Naive B cell (primary cell): ENCODE data around the gene SECTM1. TPM values are rescaled to one million over a fixed set of nuclear protein-coding genes. Genes with fewer than 3 reads are reported as not detected.
"Not testable (repeated sequence)": the region's sequence is repeated elsewhere in the genome, so short reads cannot be mapped to it uniquely, and the experiment has no call there.

Source experiments
- ATAC-seq, 2 donors: fragments of 150-1000 bp; cut with Tn5 transposase; 2 replicates each; pipeline ENCODE4 v1.10.0; 2021; ENCODE audit warnings: low read depth in 2 of 2, mild to moderate bottlenecking in 2 of 2, moderate library complexity in 2 of 2
- DNase-seq: peaks from one replicate; pipeline ENCODE4 v3.0.0; 2022
- H3K27ac Mint-ChIP-seq, 6 donors: one replicate each; pipeline ENCODE4 v1.8.0; 2020 to 2022; ENCODE audit warnings: mild to moderate bottlenecking in 6 of 6, mixed read lengths in 6 of 6, moderate library complexity in 5 of 6, inconsistent platforms in 2 of 6
- H3K27me3 Mint-ChIP-seq, 3 donors: one replicate each; pipeline ENCODE4 v1.8.0; 2021 to 2022; ENCODE audit warnings: mixed read lengths in 3 of 3, mild to moderate bottlenecking in 1 of 3
- H3K36me3 Mint-ChIP-seq, 2 donors: one replicate each; pipeline ENCODE4 v1.8.0; 2020 to 2022; ENCODE audit warnings: mixed read lengths in 2 of 2, inconsistent platforms in 1 of 2, mild to moderate bottlenecking in 1 of 2
- H3K4me1 Mint-ChIP-seq, 3 donors: one replicate each; pipeline ENCODE4 v1.8.0; 2020 to 2022; ENCODE audit warnings: mixed read lengths in 3 of 3, inconsistent platforms in 1 of 3, mild to moderate bottlenecking in 1 of 3, moderate library complexity in 1 of 3
- H3K4me3 Mint-ChIP-seq, 8 donors: one replicate each; pipeline ENCODE4 v1.8.0; 2020 to 2022; ENCODE audit warnings: mild to moderate bottlenecking in 8 of 8, mixed read lengths in 8 of 8, moderate library complexity in 8 of 8, inconsistent platforms in 2 of 8
- H3K9me3 Mint-ChIP-seq, 7 donors: one replicate each; pipeline ENCODE4 v1.8.0; 2020 to 2022; ENCODE audit warnings: mixed read lengths in 7 of 7, mild to moderate bottlenecking in 5 of 7, inconsistent platforms in 2 of 7, moderate library complexity in 1 of 7
- polyA plus RNA-seq, 6 donors: library from polyadenylated mRNA; unstranded; fragments of 300-500 nt; fragmentation: Illumina TruSeq; gene quantifications; one replicate each; pipeline ENCODE4 v1.2.3, GENCODE V29; 2021; ENCODE audit warnings: low read depth in 6 of 6

SECTM1 gene
- polyA plus RNA-seq, 6 donors from 2014 or later, result 0.19 to 2.2 TPM; not detected in 4

DNA sequence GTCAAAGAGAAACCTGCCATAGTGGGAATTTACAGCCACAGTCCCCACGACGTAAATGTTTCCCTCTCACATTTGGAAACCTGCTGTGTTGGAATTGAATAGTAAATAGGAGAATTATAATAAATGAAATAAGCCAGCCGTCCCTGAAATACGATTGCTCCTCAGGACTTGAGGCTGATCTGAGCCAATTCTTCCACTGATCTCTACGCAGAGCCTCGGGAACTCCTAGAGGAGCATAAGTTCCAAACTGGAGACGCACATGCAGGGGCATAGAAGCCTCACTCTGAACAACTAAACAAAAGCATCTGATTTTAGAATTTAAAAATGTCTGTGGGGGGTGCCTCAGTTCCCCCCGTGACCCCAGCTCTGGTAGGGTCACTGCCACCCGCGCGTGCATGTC lies 15.3 kb upstream of the SECTM1 start:
- Mint-ChIP-seq H3K4me3 (no peak overlapping the region), H3K36me3 (no peaks in the 10 kb centered on the region), H3K27ac (peak overlapping the region in 1 of 6 donors; percentile 15), H3K27me3 (peaks cover 16 to 40% (median 24%) of the 10 kb centered on the region in 3 donors), H3K9me3 (no peaks in the 10 kb centered on the region), H3K4me1 (peaks cover 0 to 6% (median 6%) of the 10 kb centered on the region in 3 donors)
- DNase-seq (no peak), ATAC-seq (no peak)

GRCh38 chr17:82348434-82348833 lies 14.9 kb upstream of the SECTM1 start:
- no peaks in the 10 kb centered on the region for H3K9me3 Mint-ChIP-seq
- no peaks in the 10 kb centered on the region for H3K36me3 Mint-ChIP-seq
- no peak for DNase-seq
- H3K27ac Mint-ChIP-seq, result no peak overlapping the region
- H3K4me1 Mint-ChIP-seq, result peaks cover 0 to 6% (median 6%) of the 10 kb centered on the region in 3 donors
- H3K4me3 Mint-ChIP-seq, result no peak overlapping the region
- peaks cover 16 to 40% (median 24%) of the 10 kb centered on the region in 3 donors for H3K27me3 Mint-ChIP-seq
- no peak for ATAC-seq

DNA sequence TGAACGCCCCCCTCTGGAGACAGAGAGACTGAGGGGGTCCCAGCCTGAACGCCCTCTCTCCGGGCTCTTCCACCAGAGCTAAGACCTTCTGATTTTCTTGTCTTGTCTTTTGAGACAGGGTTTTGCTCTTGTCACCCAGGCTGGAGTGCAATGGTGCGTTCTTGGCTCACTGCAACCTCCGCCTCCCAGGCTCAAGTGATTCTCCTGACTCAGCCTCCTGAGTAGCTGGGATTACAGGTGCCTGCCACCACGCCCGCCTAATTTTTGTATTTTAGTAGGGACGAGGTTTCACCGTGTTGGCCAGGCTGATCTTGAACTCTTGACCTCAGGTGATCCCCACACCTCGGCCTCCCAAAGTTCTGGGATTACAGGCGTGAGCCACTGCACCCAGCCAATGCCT lies 14.4 kb upstream of the SECTM1 start:
- not testable (repeated sequence) for H3K36me3 Mint-ChIP-seq, H3K27ac Mint-ChIP-seq, H3K4me1 Mint-ChIP-seq, DNase-seq, ATAC-seq, H3K4me3 Mint-ChIP-seq, H3K9me3 Mint-ChIP-seq
- H3K27me3 Mint-ChIP-seq, result peaks cover 16 to 40% (median 24%) of the 10 kb centered on the region in 3 donors

GRCh38 chr17:82346342-82347300 lies 13.1 kb upstream of the SECTM1 start:
- DNase-seq, result no peak
- no peak for ATAC-seq
- Mint-ChIP-seq H3K27ac (peak overlapping the region in 1 of 6 donors; percentile 28), H3K4me1 (peaks cover 0 to 6% (median 1%) of the 10 kb centered on the region in 3 donors), H3K27me3 (peaks cover 13 to 34% (median 24%) of the 10 kb centered on the region in 3 donors), H3K9me3 (no peaks in the 10 kb centered on the region), H3K4me3 (no peak overlapping the region), H3K36me3 (no peaks in the 10 kb centered on the region)

GRCh38 chr17:82345151-82345976 lies 11.8 kb upstream of the SECTM1 start:
- ATAC-seq, result no peak
- H3K9me3 Mint-ChIP-seq, result no peaks in the 10 kb centered on the region
- H3K36me3 Mint-ChIP-seq, result no peaks in the 10 kb centered on the region
- DNase-seq, result no peak
- H3K4me1 Mint-ChIP-seq, result peaks cover 0 to 6% (median 2%) of the 10 kb centered on the region in 3 donors
- H3K27ac Mint-ChIP-seq, result no peak overlapping the region
- H3K27me3 Mint-ChIP-seq, result peaks cover 12 to 27% (median 24%) of the 10 kb centered on the region in 3 donors
- no peak overlapping the region for H3K4me3 Mint-ChIP-seq

DNA sequence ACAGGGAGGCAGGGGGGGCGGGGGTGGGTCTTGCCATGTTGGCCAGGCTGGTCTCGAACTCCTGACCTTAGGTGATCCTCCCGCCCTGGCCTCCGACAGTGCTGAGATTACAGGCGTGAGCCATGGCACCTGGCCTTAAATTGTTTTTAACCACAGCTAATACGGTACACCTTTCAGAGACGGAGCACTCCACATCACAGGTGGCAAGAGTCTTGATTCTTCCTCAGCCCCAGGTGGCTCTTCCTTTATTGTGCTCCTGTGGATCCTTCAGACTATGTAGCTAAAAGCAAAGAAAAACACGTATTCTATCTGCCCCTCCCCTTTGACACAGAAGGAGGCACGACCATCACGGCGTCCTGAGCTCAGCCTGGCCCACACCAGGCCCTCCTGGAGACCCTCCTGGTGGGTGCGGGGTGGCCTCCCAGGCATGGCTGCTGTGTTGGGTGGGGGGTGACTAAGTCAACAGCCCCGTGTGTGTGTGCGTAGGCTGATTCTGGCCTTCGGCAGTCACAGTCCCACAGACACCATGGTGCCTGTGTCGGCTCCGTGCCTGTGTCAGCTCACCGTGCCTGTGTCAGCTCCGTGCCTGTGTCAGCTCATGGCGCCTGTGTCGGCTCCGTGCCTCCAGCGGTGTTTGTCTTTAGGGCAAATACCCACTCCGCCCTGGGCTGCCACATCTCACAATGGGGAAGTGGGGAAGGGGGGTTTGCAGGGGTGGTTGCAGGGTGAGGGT lies 10.8 kb upstream of the SECTM1 start:
- ATAC-seq (no peak), DNase-seq (no peak)
- Mint-ChIP-seq H3K36me3 (no peaks in the 10 kb centered on the region), H3K9me3 (no peaks in the 10 kb centered on the region), H3K27me3 (peaks cover 12 to 23% (median 20%) of the 10 kb centered on the region in 3 donors), H3K4me1 (peaks cover 0 to 6% (median 2%) of the 10 kb centered on the region in 3 donors), H3K27ac (peak overlapping the region in 1 of 6 donors; percentile 21), H3K4me3 (no peak overlapping the region)

DNA sequence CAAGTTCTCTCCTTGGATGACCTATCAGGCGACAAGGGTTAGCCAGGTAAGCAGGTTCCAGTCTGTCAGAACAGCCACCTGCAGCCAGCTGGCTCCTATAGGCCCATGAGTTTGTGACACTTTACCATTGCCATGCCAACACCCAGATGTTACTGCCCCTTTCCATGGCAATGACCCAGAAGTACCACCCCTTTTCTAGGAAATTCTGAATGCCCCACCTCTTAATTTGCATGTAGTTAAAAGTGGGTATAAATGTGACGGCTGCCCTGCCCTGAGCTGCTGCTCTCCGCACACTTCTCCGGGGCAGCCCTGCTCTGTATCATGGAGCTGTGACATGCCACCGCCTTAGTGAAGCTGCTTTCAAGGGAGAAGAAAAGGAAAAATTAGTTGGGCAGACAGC lies 10.0 kb upstream of the SECTM1 start:
- DNase-seq (no peak), ATAC-seq (no peak)
- Mint-ChIP-seq H3K4me1 (peaks cover 0 to 6% (median 2%) of the 10 kb centered on the region in 3 donors), H3K36me3 (no peaks in the 10 kb centered on the region), H3K4me3 (no peak overlapping the region), H3K9me3 (no peaks in the 10 kb centered on the region), H3K27me3 (peaks cover 12 to 15% (median 14%) of the 10 kb centered on the region in 3 donors), H3K27ac (no peak overlapping the region)

GRCh38 chr17:82342361-82343079 lies 9.0 kb upstream of the SECTM1 start:
- Mint-ChIP-seq H3K36me3 (no peaks in the 10 kb centered on the region), H3K27ac (no peak overlapping the region), H3K4me1 (peaks cover 0 to 6% (median 2%) of the 10 kb centered on the region in 3 donors), H3K27me3 (peaks cover 8 to 13% (median 12%) of the 10 kb centered on the region in 3 donors), H3K4me3 (no peak overlapping the region), H3K9me3 (no peaks in the 10 kb centered on the region)
- no peak for DNase-seq
- ATAC-seq, result no peak

DNA sequence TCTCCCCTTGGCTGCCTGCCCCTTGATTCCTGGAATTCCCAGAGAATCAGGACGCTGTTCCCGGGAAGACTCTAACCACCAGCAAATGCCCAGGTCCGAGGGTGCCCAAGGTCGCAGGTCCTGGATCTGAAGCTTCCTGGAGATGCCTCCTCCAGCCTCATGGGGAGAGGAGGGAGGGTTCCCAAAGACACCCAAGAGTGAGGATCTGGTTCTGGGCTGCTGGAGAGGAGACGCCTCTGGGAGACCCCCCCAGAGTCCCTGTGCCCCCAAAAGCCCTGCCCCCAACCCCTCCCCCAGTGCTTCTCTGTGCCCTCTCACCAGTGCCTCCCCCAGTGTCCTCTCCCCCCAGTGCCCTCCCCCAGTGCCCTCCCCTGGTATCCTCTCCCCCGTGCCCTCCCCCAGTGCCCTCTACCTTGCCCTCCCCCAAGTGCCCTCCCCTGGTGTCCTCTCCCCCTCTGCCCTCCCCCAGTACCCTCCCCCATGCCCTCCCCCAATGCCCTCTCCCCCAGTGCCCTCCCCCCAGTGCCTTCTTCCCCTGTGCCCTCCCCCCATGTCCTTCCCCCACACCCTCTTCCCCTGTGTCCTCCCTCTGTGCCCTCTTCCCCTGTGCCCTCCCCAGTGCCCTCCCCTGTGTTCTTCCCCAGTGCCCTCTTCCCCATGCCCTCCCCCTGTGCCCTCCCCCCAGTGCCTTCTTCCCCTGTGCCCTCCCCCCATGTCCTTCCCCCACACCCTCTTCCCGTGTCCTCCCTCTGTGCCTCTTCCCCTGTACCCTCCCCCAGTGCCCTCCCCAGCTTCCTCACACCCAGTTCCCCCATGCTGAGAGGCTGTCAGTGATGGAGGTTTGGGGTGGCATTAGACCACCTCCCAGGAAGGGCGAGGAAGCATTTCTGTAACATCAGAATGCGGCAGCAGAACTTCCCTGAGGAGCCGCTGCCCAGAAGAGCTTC lies 6.3 kb upstream of the SECTM1 start:
- no peak for DNase-seq
- H3K4me3 Mint-ChIP-seq, result no peak overlapping the region
- H3K9me3 Mint-ChIP-seq, result no peaks in the 10 kb centered on the region
- no peak for ATAC-seq
- H3K27me3 Mint-ChIP-seq, result peaks cover 0 to 5% (median 5%) of the 10 kb centered on the region in 3 donors
- no peak overlapping the region for H3K27ac Mint-ChIP-seq
- peaks cover 8 to 15% (median 12%) of the 10 kb centered on the region in 3 donors for H3K4me1 Mint-ChIP-seq
- H3K36me3 Mint-ChIP-seq, result no peaks in the 10 kb centered on the region

DNA sequence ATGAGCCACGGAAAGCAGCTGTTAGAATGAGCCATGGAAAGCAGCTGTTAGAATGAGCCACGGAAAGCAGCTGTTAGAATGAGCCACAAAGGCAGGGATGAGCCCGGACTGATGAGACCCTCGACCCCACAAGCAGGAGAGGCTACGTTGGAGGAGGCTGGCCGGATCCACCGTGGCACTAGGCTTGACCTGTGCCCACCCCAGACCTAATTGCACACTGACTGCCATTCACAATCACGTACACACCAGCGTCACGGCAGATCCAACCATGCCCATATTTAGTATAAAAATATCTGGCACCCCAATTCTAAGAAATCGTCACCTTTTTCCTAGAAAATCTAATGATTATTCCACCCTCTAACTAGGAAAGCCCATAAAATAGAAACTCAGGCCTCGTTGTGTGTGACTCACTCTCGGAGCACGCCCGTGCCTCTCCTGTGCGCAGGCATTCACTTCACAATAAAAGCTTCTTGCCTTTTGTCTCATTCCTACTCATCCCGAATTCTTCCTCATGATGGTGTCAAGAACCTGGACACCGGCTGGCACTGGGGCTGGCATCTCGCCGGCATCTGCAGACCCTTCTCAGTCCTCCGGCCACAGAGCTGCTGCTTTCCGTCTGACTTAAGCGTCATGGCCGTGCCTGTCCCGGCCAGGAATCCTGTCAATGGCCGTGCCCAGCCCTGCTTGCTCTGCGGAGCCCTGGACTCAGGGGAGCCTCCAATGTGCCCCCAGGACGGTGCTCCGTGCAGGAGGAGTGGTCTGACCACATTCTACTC lies 5.5 kb upstream of the SECTM1 start:
- no peak for ATAC-seq
- DNase-seq, result no peak
- Mint-ChIP-seq H3K4me1 (peaks cover 13 to 22% (median 18%) of the 10 kb centered on the region in 3 donors), H3K27me3 (peaks cover 0 to 5% (median 0%) of the 10 kb centered on the region in 3 donors), H3K9me3 (no peaks in the 10 kb centered on the region), H3K36me3 (no peaks in the 10 kb centered on the region), H3K27ac (peak overlapping the region in 1 of 6 donors; percentile 85), H3K4me3 (peak overlapping the region in 1 of 8 donors; percentile 37)
